A549 (cell line): ENCODE measurements around the gene SETBP1.

Experiments
- CBX2 ChIP-seq: fragments of 200-600 bp; sonication (generic); IDR thresholded peaks from 2 replicates; pipeline ENCODE4 v1.6.1; 2016; ENCODE audit warnings: low read depth, mild to moderate bottlenecking, borderline replicate concordance
- CHD4 ChIP-seq: fragments of 200-600 bp; sonication (generic); IDR thresholded peaks from 2 replicates; pipeline ENCODE4 v1.6.1; 2016; ENCODE audit warnings: antibody characterized with exemption, mild to moderate bottlenecking, borderline replicate concordance
- CTCF ChIP-seq: fragments of >200 bp; sonication (Bioruptor Twin); formaldehyde crosslinking; IDR thresholded peaks from 3 replicates; pipeline ENCODE4 v1.5.1; 2016
- HMGXB4 ChIP-seq: fragments of 250-450 bp; sonication (Bioruptor Pico); IDR thresholded peaks from 2 replicates; pipeline ENCODE4 v1.5.0; 2021; ENCODE audit warnings: mild to moderate bottlenecking, moderate library complexity, borderline replicate concordance
- JUN ChIP-seq, 2 experiments: fragments of >200 bp; sonication (Bioruptor Twin); formaldehyde crosslinking; IDR thresholded peaks; 2 replicates in 1 of 2; 3 replicates in 1 of 2; pipeline ENCODE4 v1.6.1; 2016 to 2017
- KDM5A ChIP-seq: fragments of 200-600 bp; sonication (generic); IDR thresholded peaks from 2 replicates; pipeline ENCODE4 v1.6.1; 2016; ENCODE audit warnings: antibody characterized with exemption, mild to moderate bottlenecking
- POLR2A ChIP-seq: IDR thresholded peaks from 2 replicates; pipeline ENCODE4 v1.6.1; 2012; ENCODE audit warnings: mild to moderate bottlenecking, low read length
- RAD21 ChIP-seq, 2 experiments: fragments of >200 bp in 1 of 2; sonication (Bioruptor Twin) in 1 of 2; formaldehyde crosslinking in 1 of 2; IDR thresholded peaks in 1 of 2; conservative IDR thresholded peaks in 1 of 2; 2 replicates in 1 of 2; 3 replicates in 1 of 2; pipeline ENCODE4 v1.6.1; 2012 to 2018; ENCODE audit warnings: inconsistent platforms in 1 of 2
- RCOR1 ChIP-seq: fragments of 150-350 bp; IDR thresholded peaks from 2 replicates; pipeline ENCODE4 v1.6.1; 2014; ENCODE audit warnings: antibody characterized with exemption, low read length, low read depth
- REST ChIP-seq: fragments of 200-600 bp; sonication (generic); IDR thresholded peaks from 2 replicates; pipeline ENCODE4 v1.6.1; 2016; ENCODE audit warnings: antibody characterized with exemption, mild to moderate bottlenecking, moderate library complexity

- TF ChIP-seq RAD21 (conservative IDR thresholded peaks at IDR 0.05 in 1 of 2, IDR thresholded peaks at IDR 0.05 in 1 of 2) (no peak), CTCF (no peak), REST (no peak), KDM5A (no peak), HMGXB4 (CRISPR knock-in tag) (no peak), POLR2A (no peak), CHD4 (no peak), RCOR1 (no peak), JUN (IDR thresholded peaks at IDR 0.05) (no peak), CBX2 (no peak)
These were observed 242.3 kb downstream of the SETBP1 start for GRCh38 chr18:44922968-44923367.
